Parietal lobe (tissue), 1 donor: ENCODE results near the gene SPINK5. TPM values are rescaled to one million over a fixed set of nuclear protein-coding genes. Genes with fewer than 3 reads are reported as not detected.

ENCODE experiments used
- total RNA-seq: library from RNA; depleted of rRNA; stranded (reverse); fragments of >200 nt; gene quantifications from one replicate; pipeline ENCODE4 v1.2.3, GENCODE V29; 2014

The SPINK5 gene, protein sequence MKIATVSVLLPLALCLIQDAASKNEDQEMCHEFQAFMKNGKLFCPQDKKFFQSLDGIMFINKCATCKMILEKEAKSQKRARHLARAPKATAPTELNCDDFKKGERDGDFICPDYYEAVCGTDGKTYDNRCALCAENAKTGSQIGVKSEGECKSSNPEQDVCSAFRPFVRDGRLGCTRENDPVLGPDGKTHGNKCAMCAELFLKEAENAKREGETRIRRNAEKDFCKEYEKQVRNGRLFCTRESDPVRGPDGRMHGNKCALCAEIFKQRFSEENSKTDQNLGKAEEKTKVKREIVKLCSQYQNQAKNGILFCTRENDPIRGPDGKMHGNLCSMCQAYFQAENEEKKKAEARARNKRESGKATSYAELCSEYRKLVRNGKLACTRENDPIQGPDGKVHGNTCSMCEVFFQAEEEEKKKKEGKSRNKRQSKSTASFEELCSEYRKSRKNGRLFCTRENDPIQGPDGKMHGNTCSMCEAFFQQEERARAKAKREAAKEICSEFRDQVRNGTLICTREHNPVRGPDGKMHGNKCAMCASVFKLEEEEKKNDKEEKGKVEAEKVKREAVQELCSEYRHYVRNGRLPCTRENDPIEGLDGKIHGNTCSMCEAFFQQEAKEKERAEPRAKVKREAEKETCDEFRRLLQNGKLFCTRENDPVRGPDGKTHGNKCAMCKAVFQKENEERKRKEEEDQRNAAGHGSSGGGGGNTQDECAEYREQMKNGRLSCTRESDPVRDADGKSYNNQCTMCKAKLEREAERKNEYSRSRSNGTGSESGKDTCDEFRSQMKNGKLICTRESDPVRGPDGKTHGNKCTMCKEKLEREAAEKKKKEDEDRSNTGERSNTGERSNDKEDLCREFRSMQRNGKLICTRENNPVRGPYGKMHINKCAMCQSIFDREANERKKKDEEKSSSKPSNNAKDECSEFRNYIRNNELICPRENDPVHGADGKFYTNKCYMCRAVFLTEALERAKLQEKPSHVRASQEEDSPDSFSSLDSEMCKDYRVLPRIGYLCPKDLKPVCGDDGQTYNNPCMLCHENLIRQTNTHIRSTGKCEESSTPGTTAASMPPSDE
- not detected for total RNA-seq

DNA sequence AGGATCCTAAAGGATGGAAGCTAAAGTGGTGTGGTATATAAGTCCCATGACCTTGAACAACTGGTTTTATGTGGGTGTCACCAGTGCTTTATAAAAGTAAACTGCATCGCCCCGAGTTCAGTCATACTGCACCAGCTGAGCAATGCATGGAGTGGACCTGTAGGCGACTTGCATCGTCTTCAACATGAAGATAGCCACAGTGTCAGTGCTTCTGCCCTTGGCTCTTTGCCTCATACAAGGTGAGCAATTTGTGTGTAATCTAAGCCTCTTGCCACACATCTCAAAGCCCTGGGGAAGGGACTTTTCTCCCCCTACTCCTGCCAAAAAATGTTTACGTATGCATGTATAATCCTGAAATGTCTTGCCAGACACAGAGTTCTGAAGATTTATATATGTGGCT is at the start of gene SPINK5:
SPINK5 (plus strand) TSS at position 120 of the 400 bp plus-strand sequence; CDS start at position 185, 65 bp downstream.

DNA sequence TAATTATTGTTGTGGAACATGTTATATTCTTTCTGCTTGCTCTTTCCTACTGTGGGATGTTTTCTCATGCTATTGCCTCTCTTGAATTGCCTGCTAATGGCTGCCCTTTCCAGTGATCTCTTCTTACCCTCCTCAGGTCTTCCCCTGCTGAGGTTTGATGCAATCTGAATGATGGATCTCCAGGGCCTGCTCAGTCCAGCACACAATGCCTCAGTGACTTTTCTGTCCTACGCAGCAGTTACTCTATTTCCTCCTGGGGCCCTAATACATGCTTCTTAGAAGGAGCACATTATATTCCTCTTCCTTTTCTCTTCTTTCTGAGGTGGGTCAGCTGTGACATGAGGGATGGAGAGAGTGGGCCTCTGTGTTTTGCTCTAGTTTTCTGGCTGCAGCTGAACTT is 104.5 kb downstream of the SPINK5 start, which contains the start of gene SPINK14:
SPINK14 (plus strand) TSS at position 301 of the 400 bp plus-strand sequence. CDS start 1,187 bp downstream, outside the sequence.

Other genes starting within 250 kb of the SPINK5 start
- gene SPINK1, start 232.3 kb upstream of the SPINK5 start, total RNA-seq, result not detected
- not detected for gene SCGB3A2, start 185.3 kb upstream of the SPINK5 start, total RNA-seq
- not detected for gene C5orf46, start 157.4 kb upstream of the SPINK5 start, total RNA-seq
- not detected for gene SPINK14, start 104.6 kb downstream of the SPINK5 start, total RNA-seq
- not detected for gene SPINK6, start 139.1 kb downstream of the SPINK5 start, total RNA-seq
- gene MARCOL, start 174.5 kb downstream of the SPINK5 start, total RNA-seq, result not detected
- gene SPINK13, start 204.8 kb downstream of the SPINK5 start, total RNA-seq, result not detected
- not detected for gene SPINK7, start 248.4 kb downstream of the SPINK5 start, total RNA-seq